Fibroblast of skin of back (primary cell): ENCODE results near the gene HS6ST1. TPM values are rescaled to one million over a fixed set of nuclear protein-coding genes. Genes with fewer than 3 reads are reported as not detected.

Source experiments
- DNase-seq: peaks from one replicate; pipeline ENCODE4 v3.0.0-alpha.2; 2013
- polyA plus RNA-seq, 2 experiments: library from polyadenylated mRNA; unstranded; fragments of 120-200 nt; gene quantifications; one replicate each; pipeline ENCODE4 v1.2.1, GENCODE V29; 2013; ENCODE audit not compliant: insufficient read length in 2 of 2

HS6ST1 gene
- polyA plus RNA-seq (2013, experiment 1 of 2; ENCODE audit: insufficient read length), result 60.7 TPM
- 59.1 TPM for polyA plus RNA-seq (2013, experiment 2 of 2; ENCODE audit: insufficient read length)

GRCh38 chr2:128318776-128319464 is at the start of gene HS6ST1:
HS6ST1 (minus strand) TSS chr2:128318868; CDS start chr2:128318563, 305 bp downstream.
- DNase-seq, result peak; percentile 88

DNA sequence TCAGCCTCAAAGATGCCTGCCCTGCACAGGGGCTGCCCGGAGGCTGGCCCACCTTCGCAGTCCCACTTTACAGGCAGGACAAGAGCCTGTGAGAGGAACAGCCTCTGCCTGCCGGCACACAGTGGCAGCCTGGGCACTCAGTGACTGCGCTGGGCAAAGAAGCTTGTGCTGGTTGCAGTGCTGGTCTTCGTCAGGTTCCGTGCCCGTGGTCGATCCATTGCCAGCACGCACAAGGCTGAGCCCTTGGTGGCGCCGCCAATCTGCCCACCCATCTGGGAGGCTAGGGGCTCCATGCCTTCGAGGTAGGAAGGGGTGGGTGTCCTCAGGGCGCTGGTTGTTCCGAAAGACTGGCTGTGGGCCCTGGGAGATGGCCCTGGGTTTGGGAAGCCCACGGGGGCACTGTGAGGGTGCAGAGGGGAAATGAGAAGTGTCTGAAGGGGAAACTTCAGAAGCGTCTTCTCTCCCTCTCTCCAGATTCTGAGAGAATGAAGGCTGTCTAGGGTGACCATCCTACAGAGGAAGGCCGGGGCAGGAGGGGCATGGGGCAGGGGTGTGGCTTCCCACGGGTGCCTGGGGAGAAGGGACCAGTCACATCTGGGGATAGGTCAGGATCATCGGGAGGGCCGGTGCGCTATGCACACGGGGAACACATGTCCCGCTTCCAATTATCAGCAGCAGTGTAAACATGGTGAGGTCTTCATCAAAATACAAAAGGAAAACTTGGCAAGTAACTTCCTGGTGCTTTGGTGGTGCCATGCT is 49.1 kb upstream of the HS6ST1 start:
- no peak for DNase-seq

GRCh38 chr2:128366713-128367511 is 48.2 kb upstream of the HS6ST1 start:
- no peak for DNase-seq

DNA sequence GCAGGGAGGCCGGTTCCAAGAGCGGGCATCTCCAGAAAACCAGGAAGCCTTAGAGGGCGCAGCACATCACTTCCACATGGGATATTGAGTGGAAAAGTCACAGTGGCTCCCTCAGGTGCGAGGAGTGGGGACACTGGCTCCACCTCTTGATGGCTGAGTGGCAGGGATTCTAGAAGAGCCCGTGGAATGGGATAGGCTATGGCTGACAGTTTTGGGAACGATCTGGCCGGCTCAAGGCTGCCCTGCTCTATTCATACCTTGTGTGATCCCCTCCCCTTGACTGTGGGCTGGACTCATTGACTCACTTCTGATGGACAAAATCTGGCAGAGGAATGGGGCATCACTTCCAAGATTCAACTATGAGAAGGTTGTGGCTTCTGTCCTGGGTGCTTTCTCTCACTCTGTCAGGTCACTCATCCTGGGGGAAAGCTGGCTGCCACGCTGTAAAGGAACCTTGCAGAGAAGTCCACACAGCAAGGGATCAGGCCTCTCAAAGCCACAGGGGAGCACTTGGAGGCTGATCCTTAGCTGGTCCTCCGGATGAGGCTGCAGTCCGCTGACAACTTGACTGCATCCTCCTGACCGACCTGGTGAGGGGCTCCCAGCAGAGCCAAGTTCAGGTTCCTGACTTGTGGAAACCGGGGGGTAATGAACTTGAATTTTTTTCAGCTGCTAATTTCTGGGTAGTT is 46.7 kb upstream of the HS6ST1 start:
- no peak for DNase-seq

GRCh38 chr2:128364441-128364911 is 45.8 kb upstream of the HS6ST1 start:
- no peak for DNase-seq

DNA sequence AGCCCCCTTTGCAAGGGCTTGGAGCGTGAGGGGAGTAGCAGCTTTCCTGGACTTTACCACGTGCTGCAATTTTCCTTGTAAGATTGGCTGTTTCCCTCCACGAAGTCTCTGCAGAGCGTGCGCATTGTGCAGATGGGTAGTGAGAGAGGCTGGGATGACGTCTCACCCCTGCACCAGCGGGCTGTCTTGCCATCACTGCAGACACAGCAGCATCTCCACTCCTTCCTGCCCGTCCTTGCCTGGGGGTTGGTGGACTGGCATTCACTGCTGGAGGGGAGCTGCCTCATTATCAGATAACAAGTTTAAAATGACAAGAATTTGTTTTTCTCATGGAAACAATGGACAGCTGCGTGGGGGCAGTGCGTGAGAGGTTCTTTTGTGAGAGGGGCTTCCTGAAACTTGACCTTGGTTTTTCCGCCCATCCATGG is 45.3 kb upstream of the HS6ST1 start:
- DNase-seq, result peak; percentile 42

DNA sequence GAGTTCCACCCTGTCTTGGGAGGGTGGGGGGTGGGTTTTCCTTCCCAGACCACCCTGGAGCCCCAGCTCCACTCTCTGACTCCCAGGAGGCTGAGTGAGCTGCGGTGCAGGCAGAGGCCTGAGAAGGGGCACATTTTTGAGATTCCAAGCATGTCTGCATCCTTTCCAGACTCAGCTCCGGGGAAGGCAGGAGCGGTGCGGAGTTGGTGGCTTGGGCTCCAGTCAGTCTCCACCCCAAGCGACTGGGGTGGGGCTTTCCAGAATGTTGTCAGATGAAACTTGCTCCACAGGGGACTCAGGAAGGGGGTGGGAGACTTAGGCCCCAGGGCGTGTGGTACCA is 44.2 kb upstream of the HS6ST1 start:
- DNase-seq, result peak; percentile 98

- DNase-seq, result no peak
Observed at GRCh38 chr2:128362176-128362888, 43.7 kb upstream of the HS6ST1 start.

DNA sequence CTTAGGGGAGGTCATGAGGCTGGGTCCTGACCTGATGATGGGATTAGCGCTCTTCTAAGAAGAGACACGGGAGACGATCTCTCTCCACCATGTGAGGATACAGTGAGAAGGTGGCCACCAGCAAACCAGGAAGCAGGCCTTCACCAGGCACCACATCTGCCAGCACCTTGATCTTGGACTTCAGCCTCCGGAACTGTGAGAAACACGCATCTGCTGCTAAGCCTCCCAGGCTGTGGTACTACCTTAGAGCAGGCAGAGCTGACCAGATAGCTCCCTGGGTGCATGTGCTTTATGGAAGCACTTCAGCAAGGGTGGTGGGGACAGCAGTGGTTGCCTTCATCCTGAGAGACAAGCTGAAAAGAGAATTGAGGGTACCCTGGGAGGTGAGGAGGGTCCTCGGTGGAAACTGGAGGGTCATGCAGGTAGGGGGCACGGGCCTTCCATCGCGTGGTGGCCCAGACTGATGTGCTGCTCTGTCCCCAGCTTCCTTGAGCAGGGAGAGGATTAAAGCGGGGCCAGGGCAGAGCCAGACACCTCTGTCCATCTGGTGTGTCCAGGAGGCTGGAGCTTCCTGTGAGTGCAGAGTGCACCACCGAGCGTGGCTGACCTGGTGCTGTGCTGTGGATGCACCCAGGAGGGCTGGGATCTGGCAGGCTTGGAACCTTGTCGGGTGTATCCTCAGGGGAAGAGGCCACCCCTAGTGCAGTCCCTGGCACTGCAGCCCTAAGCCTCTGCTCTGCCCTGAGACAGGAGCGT is 42.9 kb upstream of the HS6ST1 start:
- no peak for DNase-seq

GRCh38 chr2:128360711-128361110 is 42.0 kb upstream of the HS6ST1 start:
- no peak for DNase-seq

GRCh38 chr2:128359841-128360240 is 41.2 kb upstream of the HS6ST1 start:
- DNase-seq, result no peak

DNA sequence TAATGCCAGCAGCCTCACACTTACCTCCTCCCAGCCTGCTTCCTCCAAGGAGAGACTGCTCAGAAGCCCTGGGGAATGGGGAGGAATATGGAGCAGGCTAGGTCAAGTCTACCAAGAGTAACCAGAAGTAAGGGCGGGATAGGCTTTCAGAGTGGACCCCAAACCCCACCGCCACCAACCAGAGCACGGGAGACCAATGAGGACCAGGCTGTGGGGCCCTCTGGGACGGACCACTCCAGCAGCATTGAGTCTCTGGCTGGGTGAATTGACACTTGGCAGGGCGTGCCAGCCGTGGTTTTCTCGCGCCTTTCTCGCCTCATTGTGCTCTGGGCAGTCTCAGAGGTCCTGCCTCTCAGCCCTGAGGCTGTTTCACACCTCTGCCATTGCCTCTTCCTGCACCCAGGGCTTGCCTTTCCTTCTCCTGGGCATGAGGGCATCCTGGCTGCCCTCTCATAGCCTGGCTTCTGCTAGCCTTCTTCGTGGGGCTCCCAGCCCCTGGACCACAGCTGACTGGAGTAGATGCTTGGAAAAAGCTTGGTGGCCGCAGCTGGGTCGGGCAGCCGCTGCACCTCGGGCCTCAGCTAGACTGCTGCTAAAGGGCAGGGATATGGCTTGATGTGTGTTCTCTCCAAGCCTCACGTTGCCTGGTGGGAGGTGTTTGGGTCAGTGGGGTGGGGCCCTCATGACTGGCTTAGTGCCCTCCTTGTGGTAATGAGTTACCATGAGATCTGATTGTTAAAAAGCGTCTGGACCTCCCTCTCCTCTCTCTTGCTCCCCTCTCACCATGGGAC is 40.5 kb upstream of the HS6ST1 start:
- DNase-seq, result no peak

- DNase-seq, result no peak
Observed at GRCh38 chr2:128357506-128358370, 39.1 kb upstream of the HS6ST1 start.

GRCh38 chr2:128356127-128356526 is 37.5 kb upstream of the HS6ST1 start:
- no peak for DNase-seq

GRCh38 chr2:128354726-128355470 is 36.2 kb upstream of the HS6ST1 start:
- DNase-seq, result peak; percentile 64

DNA sequence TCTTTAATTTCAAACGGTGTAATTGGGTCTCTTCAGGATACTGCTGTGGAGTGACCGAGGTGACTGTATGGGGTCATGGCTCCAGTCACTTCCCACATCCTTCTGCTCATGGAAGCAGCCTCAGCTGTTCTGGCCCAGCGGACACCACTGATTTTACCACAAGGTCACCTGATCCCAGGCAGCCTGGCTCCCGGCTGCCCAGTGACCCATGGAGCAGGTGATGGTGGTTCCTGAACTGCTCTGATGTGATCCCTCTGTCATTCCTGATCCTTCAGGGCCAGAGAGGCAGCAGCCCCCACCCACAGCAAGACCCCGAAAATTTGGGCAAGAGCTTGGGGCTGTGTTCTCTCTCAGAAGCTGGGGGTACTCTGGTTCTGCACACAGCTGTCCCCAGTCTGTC is 35.5 kb upstream of the HS6ST1 start:
- DNase-seq, result no peak

GRCh38 chr2:128350736-128351135 is 32.1 kb upstream of the HS6ST1 start:
- no peak for DNase-seq

GRCh38 chr2:128348701-128349100 is 30.0 kb upstream of the HS6ST1 start:
- no peak for DNase-seq
